ENCODE results near the gene YJEFN3.

Gene YJEFN3

GRCh38 chr19:19549804-19550464 lies 21.2 kb downstream of the YJEFN3 start:
- TF ChIP-seq TAF1 (IDR thresholded peaks at IDR 0.05; ENCODE audit: low read depth, low read length) (no peak), POLR2AphosphoS5 (IDR thresholded peaks at IDR 0.05; ENCODE audit: low read depth, low read length) (no peak), SPI1 (IDR thresholded peaks at IDR 0.05; ENCODE audit: low read depth, low read length) (no peak), POLR2A (IDR thresholded peaks at IDR 0.05; ENCODE audit: low read depth, low read length) (no peak), POU2F2 (IDR thresholded peaks at IDR 0.05; ENCODE audit: low read depth, low read length) (no peak), PAX5 (IDR thresholded peaks at IDR 0.05; ENCODE audit: insufficient read depth, low read length, severe bottlenecking) (no peak)
- no peak for FAIRE-seq

GRCh38 chr19:19550485-19550929 lies 21.8 kb downstream of the YJEFN3 start:
- FAIRE-seq, result no peak
- TF ChIP-seq POLR2A (IDR thresholded peaks at IDR 0.05; ENCODE audit: low read depth, low read length) (no peak), TAF1 (IDR thresholded peaks at IDR 0.05; ENCODE audit: low read depth, low read length) (no peak), POU2F2 (IDR thresholded peaks at IDR 0.05; ENCODE audit: low read depth, low read length) (no peak), POLR2AphosphoS5 (IDR thresholded peaks at IDR 0.05; ENCODE audit: low read depth, low read length) (no peak), SPI1 (IDR thresholded peaks at IDR 0.05; ENCODE audit: low read depth, low read length) (no peak), PAX5 (IDR thresholded peaks at IDR 0.05; ENCODE audit: insufficient read depth, low read length, severe bottlenecking) (no peak)
- DNase-seq (ENCODE audit: insufficient read length, low spot score), result no peak

More at GRCh38 chr19:19549804-19550464, 21.2 kb downstream of the YJEFN3 start:
- DNase-seq (ENCODE audit: insufficient read length, low spot score), result no peak

GRCh38 chr19:19550972-19551852 lies 22.5 kb downstream of the YJEFN3 start:
- no peak for FAIRE-seq
- TF ChIP-seq SPI1 (IDR thresholded peaks at IDR 0.05; ENCODE audit: low read depth, low read length) (no peak), TAF1 (IDR thresholded peaks at IDR 0.05; ENCODE audit: low read depth, low read length) (no peak), POLR2AphosphoS5 (IDR thresholded peaks at IDR 0.05; ENCODE audit: low read depth, low read length) (no peak), POU2F2 (IDR thresholded peaks at IDR 0.05; ENCODE audit: low read depth, low read length) (no peak), PAX5 (IDR thresholded peaks at IDR 0.05; ENCODE audit: insufficient read depth, low read length, severe bottlenecking) (no peak), POLR2A (IDR thresholded peaks at IDR 0.05; ENCODE audit: low read depth, low read length) (no peak)
- DNase-seq (ENCODE audit: insufficient read length, low spot score), result no peak

- FAIRE-seq (no peak), DNase-seq (ENCODE audit: insufficient read length, low spot score) (no peak)
- no peak for TF ChIP-seq PAX5 (IDR thresholded peaks at IDR 0.05; ENCODE audit: insufficient read depth, low read length, severe bottlenecking)
- TF ChIP-seq SPI1 (IDR thresholded peaks at IDR 0.05; ENCODE audit: low read depth, low read length), result no peak
- TF ChIP-seq TAF1 (IDR thresholded peaks at IDR 0.05; ENCODE audit: low read depth, low read length), result no peak
- TF ChIP-seq POU2F2 (IDR thresholded peaks at IDR 0.05; ENCODE audit: low read depth, low read length), result no peak
- TF ChIP-seq POLR2AphosphoS5 (IDR thresholded peaks at IDR 0.05; ENCODE audit: low read depth, low read length), result no peak
- TF ChIP-seq POLR2A (IDR thresholded peaks at IDR 0.05; ENCODE audit: low read depth, low read length), result no peak
Measured at GRCh38 chr19:19551853-19552192, 23.1 kb downstream of the YJEFN3 start.

- DNase-seq (ENCODE audit: insufficient read length, low spot score), result peak; percentile 77
- no peak for FAIRE-seq
- TF ChIP-seq PAX5 (IDR thresholded peaks at IDR 0.05; ENCODE audit: insufficient read depth, low read length, severe bottlenecking), result no peak
- TF ChIP-seq POLR2A (IDR thresholded peaks at IDR 0.05; ENCODE audit: low read depth, low read length), result no peak
- no peak for TF ChIP-seq POLR2AphosphoS5 (IDR thresholded peaks at IDR 0.05; ENCODE audit: low read depth, low read length)
- no peak for TF ChIP-seq POU2F2 (IDR thresholded peaks at IDR 0.05; ENCODE audit: low read depth, low read length)
- TF ChIP-seq TAF1 (IDR thresholded peaks at IDR 0.05; ENCODE audit: low read depth, low read length), result no peak
- TF ChIP-seq SPI1 (IDR thresholded peaks at IDR 0.05; ENCODE audit: low read depth, low read length), result no peak
Measured at GRCh38 chr19:19552798-19553197, 24.1 kb downstream of the YJEFN3 start.

GRCh38 chr19:19553670-19554069 lies 25.0 kb downstream of the YJEFN3 start:
- TF ChIP-seq POLR2AphosphoS5 (IDR thresholded peaks at IDR 0.05; ENCODE audit: low read depth, low read length) (no peak), SPI1 (IDR thresholded peaks at IDR 0.05; ENCODE audit: low read depth, low read length) (no peak), TAF1 (IDR thresholded peaks at IDR 0.05; ENCODE audit: low read depth, low read length) (no peak), POU2F2 (IDR thresholded peaks at IDR 0.05; ENCODE audit: low read depth, low read length) (no peak), POLR2A (IDR thresholded peaks at IDR 0.05; ENCODE audit: low read depth, low read length) (no peak), PAX5 (IDR thresholded peaks at IDR 0.05; ENCODE audit: insufficient read depth, low read length, severe bottlenecking) (no peak)
- no peak for DNase-seq (ENCODE audit: insufficient read length, low spot score)
- no peak for FAIRE-seq

GRCh38 chr19:19554074-19555023 lies 25.6 kb downstream of the YJEFN3 start:
- DNase-seq (ENCODE audit: insufficient read length, low spot score), result peak; percentile 79
- TF ChIP-seq POLR2AphosphoS5 (IDR thresholded peaks at IDR 0.05; ENCODE audit: low read depth, low read length), result no peak
- TF ChIP-seq SPI1 (IDR thresholded peaks at IDR 0.05; ENCODE audit: low read depth, low read length), result no peak
- FAIRE-seq, result no peak

- FAIRE-seq, result no peak
- TF ChIP-seq SPI1 (IDR thresholded peaks at IDR 0.05; ENCODE audit: low read depth, low read length) (no peak), PAX5 (IDR thresholded peaks at IDR 0.05; ENCODE audit: insufficient read depth, low read length, severe bottlenecking) (no peak)
- DNase-seq (ENCODE audit: insufficient read length, low spot score), result no peak
Measured at GRCh38 chr19:19558055-19558454, 29.3 kb downstream of the YJEFN3 start.

GRCh38 chr19:19558636-19559035 lies 29.9 kb downstream of the YJEFN3 start:
- DNase-seq (ENCODE audit: insufficient read length, low spot score), result no peak

More at GRCh38 chr19:19558636-19559035, 29.9 kb downstream of the YJEFN3 start:
- no peak for TF ChIP-seq SPI1 (IDR thresholded peaks at IDR 0.05; ENCODE audit: low read depth, low read length)
- TF ChIP-seq POU2F2 (IDR thresholded peaks at IDR 0.05; ENCODE audit: low read depth, low read length), result no peak
- no peak for TF ChIP-seq POLR2AphosphoS5 (IDR thresholded peaks at IDR 0.05; ENCODE audit: low read depth, low read length)
- TF ChIP-seq POLR2A (IDR thresholded peaks at IDR 0.05; ENCODE audit: low read depth, low read length), result no peak
- TF ChIP-seq TAF1 (IDR thresholded peaks at IDR 0.05; ENCODE audit: low read depth, low read length), result no peak
- FAIRE-seq, result no peak

Data from GM12891 (cell line).